HCT116 (cell line): Measurements from ENCODE around the gene TXNDC9. TPM values are rescaled to one million over a fixed set of nuclear protein-coding genes. Genes with fewer than 3 reads are reported as not detected.

Source experiments
- ATAC-seq: fragments of 200-7000 bp; cut with Tn5 transposase; 2 replicates; pipeline ENCODE4 v1.9.1; 2020; ENCODE audit warnings: mild to moderate bottlenecking, moderate library complexity
- BruUV-seq: library from RNA; stranded (reverse); fragments of 400-500 nt; replicated peaks from 2 replicates; lab custom pipeline; 2021; lab: Mats Ljungman, UMichigan
- CTCF ChIA-PET: fragments of 300-600 bp; sonication (Branson Sonifier 250); formaldehyde crosslinking; loops from one replicate; lab custom pipeline; 2021; ENCODE audit warnings: antibody characterized with exemption; lab: Charles Lee
- POLR2A ChIA-PET: fragments of 300-600, 350-600 bp; sonication (Branson Sonifier 250); formaldehyde crosslinking; loops from one replicate; lab custom pipeline; 2021; ENCODE audit warnings: antibody characterized with exemption; lab: Charles Lee
- RAD21 ChIA-PET, 2 experiments: fragments of 300-600 bp; sonication (Branson Sonifier 250); formaldehyde crosslinking; loops; one replicate each; lab custom pipeline; 2023; ENCODE audit warnings: low total read pairs in 2 of 2; ENCODE audit not compliant: uncharacterized antibody in 2 of 2, unreplicated experiment in 2 of 2, low non-redundant PET in 1 of 2; lab: Charles Lee
- DNase-seq: peaks from one replicate; pipeline ENCODE4 v3.0.0-alpha.2; 2010; ENCODE audit warnings: low read depth, low spot score
- H2AFZ ChIP-seq: fragments of 200-600 bp; shearing (Covaris generic), sonication (generic); 2 replicates; pipeline ENCODE4 v1.6.1; 2017; ENCODE audit warnings: low read depth, mixed run types, mixed read lengths, antibody characterized with exemption, low read length; ENCODE audit not compliant: poor library complexity, severe bottlenecking
- H3K27ac ChIP-seq: 2 replicates; pipeline ENCODE4 v1.5.1; 2012; ENCODE audit warnings: low read depth, low read length
- H3K27me3 ChIP-seq: fragments of 200-600 bp; sonication (generic); 2 replicates; pipeline ENCODE4 v1.6.1; 2016; ENCODE audit warnings: mixed run types, low read length, mixed read lengths; ENCODE audit not compliant: insufficient read depth
- H3K36me3 ChIP-seq, 2 experiments: fragments of 200-500 bp in 1 of 2; fragments of 200-600 bp in 1 of 2; sonication (Bioruptor generic) in 1 of 2; sonication (generic) in 1 of 2; 2 replicates each; pipeline versions ENCODE4 v1.5.1 to v1.6.1; 2014 to 2016; ENCODE audit warnings: low read length in 2 of 2, inconsistent platforms in 1 of 2, mixed read lengths in 1 of 2, mixed run types in 1 of 2; ENCODE audit not compliant: insufficient read depth in 2 of 2, control insufficient read depth in 1 of 2
- H3K4me1 ChIP-seq, 2 experiments: fragments of 200-600 bp in 1 of 2; sonication (generic) in 1 of 2; 2 replicates each; pipeline versions ENCODE4 v1.5.1 to v1.6.1; 2012 to 2017; ENCODE audit warnings: low read length in 2 of 2, inconsistent platforms in 1 of 2, mild to moderate bottlenecking in 1 of 2, mixed read lengths in 1 of 2, mixed run types in 1 of 2, moderate library complexity in 1 of 2; ENCODE audit not compliant: insufficient read depth in 2 of 2, control insufficient read depth in 1 of 2
- H3K4me2 ChIP-seq: fragments of 200-600 bp; sonication (generic); 2 replicates; pipeline ENCODE4 v1.6.1; 2017; ENCODE audit warnings: mixed run types, low read length, mixed read lengths
- H3K4me3 ChIP-seq, 2 experiments: fragments of 200-600 bp in 1 of 2; sonication (generic) in 1 of 2; replicated peaks in 1 of 2; 2 replicates each; pipeline ENCODE4 v1.5.1; 2011 to 2016; ENCODE audit warnings: low read length in 2 of 2, control low read depth in 1 of 2, low read depth in 1 of 2, mild to moderate bottlenecking in 1 of 2, mixed read lengths in 1 of 2, mixed run types in 1 of 2
- H3K79me2 ChIP-seq: fragments of 200-600 bp; sonication (generic); 2 replicates; pipeline ENCODE4 v1.6.1; 2017; ENCODE audit warnings: mild to moderate bottlenecking, mixed run types, low read length, moderate library complexity, mixed read lengths; ENCODE audit not compliant: insufficient read depth
- H3K9ac ChIP-seq: fragments of 200-600 bp; sonication (generic); 2 replicates; pipeline ENCODE4 v1.6.1; 2016; ENCODE audit warnings: low read length, mixed read lengths
- H3K9me2 ChIP-seq: fragments of 200-600 bp; sonication (generic), shearing (Covaris generic); 2 replicates; pipeline ENCODE4 v1.6.1; 2017; ENCODE audit warnings: mixed run types, mild to moderate bottlenecking, moderate library complexity; ENCODE audit not compliant: insufficient read depth
- H3K9me3 ChIP-seq, 2 experiments: fragments of 200-500 bp in 1 of 2; fragments of 200-600 bp in 1 of 2; sonication (Bioruptor generic) in 1 of 2; sonication (generic) in 1 of 2; 2 replicates each; pipeline ENCODE4 v1.6.1; 2014 to 2017; ENCODE audit warnings: low read length in 2 of 2, mixed read lengths in 2 of 2, inconsistent platforms in 1 of 2, low read depth in 1 of 2, mild to moderate bottlenecking in 1 of 2, mixed run types in 1 of 2, moderate library complexity in 1 of 2; ENCODE audit not compliant: control insufficient read depth in 1 of 2, insufficient read depth in 1 of 2
- H4K20me1 ChIP-seq: fragments of 200-600 bp; sonication (generic), shearing (Covaris generic); 2 replicates; pipeline ENCODE4 v1.6.1; 2017; ENCODE audit warnings: mixed run types, mild to moderate bottlenecking, moderate library complexity; ENCODE audit not compliant: insufficient read depth
- ATF3 ChIP-seq: IDR thresholded peaks from 2 replicates; pipeline ENCODE4 v1.6.1; 2012
- CEBPB ChIP-seq: IDR thresholded peaks from 2 replicates; pipeline ENCODE4 v1.6.1; 2012; ENCODE audit warnings: low read depth
- CTCF ChIP-seq, 3 experiments: fragments of 200-600 bp in 1 of 3; sonication (generic) in 1 of 3; IDR thresholded peaks in 2 of 3; conservative IDR thresholded peaks in 1 of 3; 2 replicates each; pipeline ENCODE4 v1.5.1; 2012 to 2017; ENCODE audit warnings: low read depth in 2 of 3, low read length in 2 of 3, antibody characterized with exemption in 1 of 3, borderline replicate concordance in 1 of 3, control low read depth in 1 of 3, mild to moderate bottlenecking in 1 of 3, mixed read lengths in 1 of 3, mixed run types in 1 of 3, moderate library complexity in 1 of 3; ENCODE audit not compliant: insufficient read depth in 1 of 3
- EGR1 ChIP-seq: IDR thresholded peaks from 2 replicates; pipeline ENCODE4 v1.6.1; 2012; ENCODE audit warnings: low read depth
- EZH2 ChIP-seq: fragments of 200-600 bp; sonication (generic); IDR thresholded peaks from 2 replicates; pipeline ENCODE4 v1.6.1; 2017; ENCODE audit warnings: antibody characterized with exemption, mixed run types
- FOSL1 ChIP-seq: IDR thresholded peaks from 2 replicates; pipeline ENCODE4 v1.6.1; 2012; ENCODE audit warnings: low read depth
- POLR2AphosphoS5 ChIP-seq: IDR thresholded peaks from 2 replicates; pipeline ENCODE4 v1.6.1; 2011; ENCODE audit warnings: mild to moderate bottlenecking, low read depth, low read length, moderate library complexity
- SP1 ChIP-seq: IDR thresholded peaks from 2 replicates; pipeline ENCODE4 v1.6.1; 2012; ENCODE audit warnings: low read depth
- SRF ChIP-seq: IDR thresholded peaks from 2 replicates; pipeline ENCODE4 v1.6.1; 2012; ENCODE audit warnings: low read depth
- TCF7L2 ChIP-seq: IDR thresholded peaks from 2 replicates; pipeline ENCODE4 v1.7.0; 2011; ENCODE audit warnings: borderline replicate concordance, inconsistent platforms; ENCODE audit not compliant: insufficient read depth, insufficient read length; ENCODE audit errors: extremely low read depth
- ZNF274 ChIP-seq: fragments of 200-500 bp; sonication (Bioruptor generic); IDR thresholded peaks from 2 replicates; pipeline ENCODE4 v1.6.1; 2014; ENCODE audit warnings: mild to moderate bottlenecking, low read depth, low read length, inconsistent platforms
- intact Hi-C: fragments of 100-400 bp; cut with micrococcal nuclease; formaldehyde crosslinking; loops from 2 replicates; pipeline ENCODE4 v1.10.0; 2022
- total RNA-seq: library from RNA; stranded (reverse); gene quantifications from one replicate; pipeline ENCODE4 v1.2.1, GENCODE V29; 2021; ENCODE audit not compliant: unreplicated experiment
- TF ChIP-seq, protein P1 (sequence below): IDR thresholded peaks from 2 replicates; pipeline ENCODE4 v1.6.1; 2011; ENCODE audit warnings: mild to moderate bottlenecking, low read length, moderate library complexity; ENCODE audit not compliant: insufficient replicate concordance; ENCODE audit errors: extremely low read depth

The TXNDC9 gene
- total RNA-seq, 1 experiment from 2014 or later, result 18.3 TPM

- no peak for ATAC-seq
- H3K4me2 ChIP-seq, result no peak overlapping the region
- H3K79me2 ChIP-seq, result no peaks in the 10 kb centered on the region
- POLR2A ChIA-PET, result no interaction called here
- H4K20me1 ChIP-seq, result no peaks in the 10 kb centered on the region
- no peak overlapping the region for H3K9ac ChIP-seq
- H3K27me3 ChIP-seq, result no peaks in the 10 kb centered on the region
- TF ChIP-seq EGR1, result no peak
- TF ChIP-seq EZH2, result no peak
- TF ChIP-seq, protein P1, sequence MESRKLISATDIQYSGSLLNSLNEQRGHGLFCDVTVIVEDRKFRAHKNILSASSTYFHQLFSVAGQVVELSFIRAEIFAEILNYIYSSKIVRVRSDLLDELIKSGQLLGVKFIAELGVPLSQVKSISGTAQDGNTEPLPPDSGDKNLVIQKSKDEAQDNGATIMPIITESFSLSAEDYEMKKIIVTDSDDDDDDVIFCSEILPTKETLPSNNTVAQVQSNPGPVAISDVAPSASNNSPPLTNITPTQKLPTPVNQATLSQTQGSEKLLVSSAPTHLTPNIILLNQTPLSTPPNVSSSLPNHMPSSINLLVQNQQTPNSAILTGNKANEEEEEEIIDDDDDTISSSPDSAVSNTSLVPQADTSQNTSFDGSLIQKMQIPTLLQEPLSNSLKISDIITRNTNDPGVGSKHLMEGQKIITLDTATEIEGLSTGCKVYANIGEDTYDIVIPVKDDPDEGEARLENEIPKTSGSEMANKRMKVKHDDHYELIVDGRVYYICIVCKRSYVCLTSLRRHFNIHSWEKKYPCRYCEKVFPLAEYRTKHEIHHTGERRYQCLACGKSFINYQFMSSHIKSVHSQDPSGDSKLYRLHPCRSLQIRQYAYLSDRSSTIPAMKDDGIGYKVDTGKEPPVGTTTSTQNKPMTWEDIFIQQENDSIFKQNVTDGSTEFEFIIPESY, result no peak
- no peak for TF ChIP-seq TCF7L2
- no peak for TF ChIP-seq SP1
- TF ChIP-seq ATF3, result no peak
- no peak for TF ChIP-seq ZNF274
- TF ChIP-seq CTCF (IDR thresholded peaks at IDR 0.05 in 2 of 3, conservative IDR thresholded peaks at IDR 0.05 in 1 of 3; ENCODE audit: borderline replicate concordance in 1 of 3, insufficient read depth in 1 of 3, low read depth in 2 of 3, low read length in 2 of 3), result no peak
- no peak for TF ChIP-seq CEBPB
- no peak for TF ChIP-seq POLR2AphosphoS5
- TF ChIP-seq SRF, result no peak
- no peak for TF ChIP-seq FOSL1
- TF ChIP-seq, all 23 proteins: peak for 0
- BruUV-seq, result no TSS peak
- Histone ChIP-seq H3K4me1 (no peaks in the 10 kb centered on the region), H3K9me3 (no peaks in the 10 kb centered on the region), H3K4me3 (no peak overlapping the region), H3K27ac (no peak overlapping the region), H3K36me3 (peaks cover 6 to 8% of the 10 kb centered on the region in 2 experiments; a peak in 3 of 4 replicates), H2AFZ (no peak overlapping the region), H3K9me2 (no peaks in the 10 kb centered on the region)
- intact Hi-C loops, result no loop called here
- ChIA-PET RAD21 (no interaction called here), CTCF (no interaction called here)
- no peak for DNase-seq
Measured at GRCh38 chr2:99279969-99280695, 56.0 kb downstream of the TXNDC9 start.
